Gastroesophageal sphincter (tissue), 4 donors: ENCODE measurements around the gene PXT1. TPM values are rescaled to one million over a fixed set of nuclear protein-coding genes. Genes with fewer than 3 reads are reported as not detected.

Source experiments
- ATAC-seq: fragments of 150-250 bp; one replicate; pipeline ENCODE4 v1.9.1; 2016; ENCODE audit warnings: mild to moderate bottlenecking, moderate library complexity
- H3K27ac ChIP-seq, 4 donors: fragments of 200-600 bp; sonication (generic) in 3 of 4; 1 replicate in 3 of 4; 2 replicates in 1 of 4; pipeline ENCODE4 v1.5.1; 2016 to 2019
- H3K27me3 ChIP-seq: fragments of 200-600 bp; sonication (generic); one replicate; pipeline ENCODE4 v1.5.1; 2019
- H3K36me3 ChIP-seq, 2 donors: fragments of 200-600 bp; sonication (generic); one replicate each; pipeline ENCODE4 v1.5.1; 2019; ENCODE audit warnings: control low read depth in 1 of 2
- H3K4me1 ChIP-seq, 3 donors: fragments of 200-600 bp; sonication (generic); 1 replicate in 2 of 3; 2 replicates in 1 of 3; pipeline ENCODE4 v1.5.1; 2016 to 2019; ENCODE audit warnings: control low read depth in 2 of 3
- H3K4me3 ChIP-seq, 2 donors: fragments of 200-600 bp; sonication (generic); one replicate each; pipeline ENCODE4 v1.5.1; 2019; ENCODE audit warnings: mild to moderate bottlenecking in 1 of 2, moderate library complexity in 1 of 2
- H3K9me3 ChIP-seq, 3 donors: fragments of 200-600 bp; sonication (generic); one replicate each; pipeline ENCODE4 v1.5.1; 2017 to 2019; ENCODE audit warnings: control low read depth in 2 of 3
- EP300 ChIP-seq: sonication (generic); formaldehyde crosslinking; IDR thresholded peaks from one replicate; pipeline ENCODE4 v1.6.1; 2017; ENCODE audit warnings: antibody characterized with exemption, mild to moderate bottlenecking
- POLR2A ChIP-seq, 2 donors: fragments of 450-650 bp; IDR thresholded peaks; one replicate each; pipeline ENCODE4 v1.6.1; 2017; ENCODE audit warnings: antibody characterized with exemption in 2 of 2, mild to moderate bottlenecking in 2 of 2, moderate library complexity in 1 of 2
- POLR2AphosphoS5 ChIP-seq: sonication (generic); formaldehyde crosslinking; IDR thresholded peaks from one replicate; pipeline ENCODE4 v1.6.1; 2017; ENCODE audit warnings: antibody characterized with exemption
- WGBS, 2 donors: methylation state at CpG; one replicate each; pipeline ENCODE4 v1.1.5; 2018; ENCODE audit warnings: low coverage in 1 of 2; 5-methylcytosine and 5-hydroxymethylcytosine counted together
- total RNA-seq, 4 donors: library from RNA; depleted of rRNA; stranded (reverse); fragments of >200 nt; gene quantifications; one replicate each; pipeline ENCODE4 v1.1.0, GENCODE V29; 2016
- TF ChIP-seq, protein P1 (sequence below), 4 experiments: fragments of 200-600 bp in 2 of 4; fragments of 450-650 bp in 2 of 4; sonication (generic) in 1 of 4; IDR thresholded peaks; one replicate each; pipeline ENCODE4 v1.5.1; 2017 to 2019; ENCODE audit warnings: antibody characterized with exemption in 4 of 4, mild to moderate bottlenecking in 2 of 4, moderate library complexity in 2 of 4

Gene PXT1
- total RNA-seq, 4 donors from 2014 or later, result 2.0 TPM; not detected in 3

DNA sequence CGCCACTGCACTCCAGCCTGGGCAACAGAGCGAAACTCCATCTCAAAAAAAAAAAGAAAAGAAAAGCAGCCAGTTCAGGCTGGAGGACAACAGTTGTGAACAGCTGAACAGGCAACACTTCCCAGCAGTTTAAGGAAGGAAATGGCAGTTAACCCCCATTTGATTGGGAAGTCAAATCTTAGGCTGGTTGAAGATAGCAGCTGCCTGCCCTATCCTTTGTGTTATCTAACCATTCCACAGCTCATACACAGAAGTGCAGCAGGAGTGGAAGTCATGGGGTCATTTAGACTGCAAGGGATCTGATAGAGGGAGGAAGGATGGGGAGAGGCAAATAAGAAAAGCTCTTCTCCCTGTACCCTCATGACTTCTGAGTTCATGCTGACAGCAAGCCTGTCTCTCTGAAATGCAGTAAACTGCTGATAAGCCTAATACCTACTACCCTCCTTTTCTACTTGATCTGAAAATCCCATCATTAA, 35.4 kb upstream of the PXT1 start:
- Histone ChIP-seq H3K27me3 (no peaks in the 10 kb centered on the region), H3K9me3 (no peaks in the 10 kb centered on the region), H3K36me3 (peaks cover 0 to 68% of the 10 kb centered on the region in 2 donors), H3K4me1 (no peaks in the 10 kb centered on the region), H3K27ac (no peak overlapping the region), H3K4me3 (no peak overlapping the region)
- WGBS, 2 donors, result 85 to 90% methylated on average over 2 of the region's 2 CpGs
- no peak for ATAC-seq
- no peak for TF ChIP-seq POLR2A (IDR thresholded peaks at IDR 0.05)
- no peak for TF ChIP-seq EP300
- TF ChIP-seq POLR2AphosphoS5, result no peak

DNA sequence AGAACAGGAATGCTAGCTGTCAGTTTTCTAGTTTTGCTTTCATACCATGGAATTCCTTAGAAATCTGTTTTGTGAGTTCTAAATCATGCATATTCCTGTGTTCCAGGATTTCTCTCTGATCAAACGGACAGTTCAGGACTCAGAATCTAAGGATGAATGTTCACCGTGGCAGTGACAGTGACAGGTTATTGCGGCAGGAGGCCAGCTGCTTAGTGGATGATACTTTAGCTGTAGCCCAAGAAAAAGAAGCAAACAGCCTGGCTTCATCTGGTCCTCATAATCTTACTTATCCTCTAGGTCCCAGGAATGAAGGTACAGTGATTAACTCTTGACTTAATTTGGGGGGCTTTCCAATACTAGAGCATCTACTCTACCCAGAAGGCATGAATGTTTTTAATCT, 27.3 kb upstream of the PXT1 start:
- 78 to 100% methylated on average over 3 of the region's 3 CpGs for WGBS, 2 donors
- Histone ChIP-seq H3K27ac (no peak overlapping the region), H3K9me3 (no peaks in the 10 kb centered on the region), H3K27me3 (no peaks in the 10 kb centered on the region), H3K4me1 (peaks cover 0 to 7% (median 0%) of the 10 kb centered on the region in 3 donors), H3K36me3 (peaks cover 0 to 42% of the 10 kb centered on the region in 2 donors), H3K4me3 (no peak overlapping the region)
- ATAC-seq, result no peak
- no peak for TF ChIP-seq EP300
- TF ChIP-seq POLR2AphosphoS5, result no peak
- TF ChIP-seq POLR2A (IDR thresholded peaks at IDR 0.05), result no peak
- TF ChIP-seq, protein P1, sequence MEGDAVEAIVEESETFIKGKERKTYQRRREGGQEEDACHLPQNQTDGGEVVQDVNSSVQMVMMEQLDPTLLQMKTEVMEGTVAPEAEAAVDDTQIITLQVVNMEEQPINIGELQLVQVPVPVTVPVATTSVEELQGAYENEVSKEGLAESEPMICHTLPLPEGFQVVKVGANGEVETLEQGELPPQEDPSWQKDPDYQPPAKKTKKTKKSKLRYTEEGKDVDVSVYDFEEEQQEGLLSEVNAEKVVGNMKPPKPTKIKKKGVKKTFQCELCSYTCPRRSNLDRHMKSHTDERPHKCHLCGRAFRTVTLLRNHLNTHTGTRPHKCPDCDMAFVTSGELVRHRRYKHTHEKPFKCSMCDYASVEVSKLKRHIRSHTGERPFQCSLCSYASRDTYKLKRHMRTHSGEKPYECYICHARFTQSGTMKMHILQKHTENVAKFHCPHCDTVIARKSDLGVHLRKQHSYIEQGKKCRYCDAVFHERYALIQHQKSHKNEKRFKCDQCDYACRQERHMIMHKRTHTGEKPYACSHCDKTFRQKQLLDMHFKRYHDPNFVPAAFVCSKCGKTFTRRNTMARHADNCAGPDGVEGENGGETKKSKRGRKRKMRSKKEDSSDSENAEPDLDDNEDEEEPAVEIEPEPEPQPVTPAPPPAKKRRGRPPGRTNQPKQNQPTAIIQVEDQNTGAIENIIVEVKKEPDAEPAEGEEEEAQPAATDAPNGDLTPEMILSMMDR (IDR thresholded peaks at IDR 0.05), result no peak

DNA sequence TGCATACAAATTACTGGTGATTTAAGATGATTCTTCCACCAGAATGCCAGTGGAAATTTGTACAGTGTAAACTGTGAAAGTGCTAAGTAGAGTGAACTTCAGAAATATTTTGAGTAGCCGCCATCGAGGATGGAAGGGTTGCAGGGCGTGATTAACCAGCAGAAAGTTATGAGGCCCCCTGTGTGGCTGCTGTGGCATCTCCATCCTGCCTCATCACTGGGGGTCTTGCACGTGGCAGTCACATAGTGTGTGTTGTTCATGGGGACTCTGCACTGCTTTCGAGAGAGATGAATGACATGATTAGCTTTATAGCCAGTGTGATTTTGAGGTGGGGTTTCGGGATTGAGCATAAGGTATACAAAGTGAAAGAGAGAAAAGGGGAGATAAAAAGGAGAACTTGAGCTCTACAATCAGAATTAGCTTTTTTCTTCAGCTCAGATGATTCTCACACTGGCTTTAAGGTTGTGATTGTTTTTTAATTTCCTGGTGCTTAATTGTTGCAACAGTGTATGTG, 26.6 kb upstream of the PXT1 start:
- peaks cover 0 to 36% of the 10 kb centered on the region in 2 donors for H3K36me3 ChIP-seq
- no peak overlapping the region for H3K4me3 ChIP-seq
- no peak overlapping the region for H3K27ac ChIP-seq
- 76 to 100% methylated on average over 2 to 6 of the region's 6 CpGs for WGBS, 2 donors
- no peaks in the 10 kb centered on the region for H3K9me3 ChIP-seq
- H3K4me1 ChIP-seq, result peaks cover 0 to 7% (median 0%) of the 10 kb centered on the region in 3 donors
- TF ChIP-seq EP300, result no peak
- TF ChIP-seq POLR2A (IDR thresholded peaks at IDR 0.05), result no peak
- TF ChIP-seq POLR2AphosphoS5, result no peak
- TF ChIP-seq, protein P1 (IDR thresholded peaks at IDR 0.05), result no peak
- ATAC-seq, result no peak
- no peaks in the 10 kb centered on the region for H3K27me3 ChIP-seq

DNA sequence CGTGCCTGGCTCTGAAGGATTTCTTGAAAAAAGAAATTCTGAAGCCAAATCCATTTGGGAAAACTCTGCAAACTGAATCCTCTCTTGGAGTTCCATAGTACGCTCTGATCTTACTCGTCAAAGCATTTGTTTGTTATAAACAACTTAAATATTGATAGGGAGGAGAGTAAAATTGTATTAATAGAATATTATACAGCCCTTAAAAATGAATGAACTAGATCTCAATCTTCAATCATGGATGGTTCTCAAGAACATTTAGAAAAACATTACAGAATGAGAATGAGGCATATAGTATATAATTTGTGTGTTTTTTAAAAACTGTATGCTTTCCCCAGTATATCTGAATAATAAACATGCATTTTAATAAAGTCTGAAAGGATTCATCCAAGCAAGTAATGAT, 25.0 kb upstream of the PXT1 start:
- H3K9me3 ChIP-seq, result no peaks in the 10 kb centered on the region
- no peak for ATAC-seq
- 98% methylated on average over 3 of the region's 3 CpGs; no CpG with 5 or more reads in 1 of the 2 donors for WGBS, 2 donors
- peaks cover 0 to 26% of the 10 kb centered on the region in 2 donors for H3K36me3 ChIP-seq
- H3K27ac ChIP-seq, result no peak overlapping the region
- H3K27me3 ChIP-seq, result no peaks in the 10 kb centered on the region
- peaks cover 0 to 7% (median 0%) of the 10 kb centered on the region in 3 donors for H3K4me1 ChIP-seq
- TF ChIP-seq, protein P1 (IDR thresholded peaks at IDR 0.05), result no peak
- TF ChIP-seq EP300 (no peak), POLR2AphosphoS5 (no peak), POLR2A (IDR thresholded peaks at IDR 0.05) (no peak)
- H3K4me3 ChIP-seq, result no peak overlapping the region

DNA sequence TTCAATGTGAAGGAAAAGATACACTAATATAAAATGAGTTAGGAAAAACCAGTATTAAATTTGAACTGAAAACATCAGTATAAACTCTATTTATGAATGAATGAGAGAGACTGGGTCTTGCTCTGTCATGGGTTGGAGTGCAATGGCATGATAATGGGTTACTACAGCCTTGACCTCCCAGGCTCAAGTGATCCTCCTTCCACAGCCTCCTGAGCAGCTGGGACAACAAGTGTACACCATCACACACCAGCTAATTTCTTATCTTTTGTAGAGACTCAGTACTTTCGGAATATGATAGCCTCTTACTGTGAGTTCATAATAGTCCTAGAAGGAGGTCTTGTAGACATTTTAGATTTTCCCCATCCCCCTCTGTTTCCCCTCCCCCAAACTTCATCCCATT, 21.6 kb upstream of the PXT1 start:
- no peak for ATAC-seq
- no peaks in the 10 kb centered on the region for H3K36me3 ChIP-seq
- 100% methylated on average over 1 of the region's 1 CpG; no CpG with 5 or more reads in 1 of the 2 donors for WGBS, 2 donors

More for the DNA sequence above, 21.6 kb upstream of the PXT1 start:
- no peak overlapping the region for H3K4me3 ChIP-seq
- no peaks in the 10 kb centered on the region for H3K27me3 ChIP-seq
- H3K9me3 ChIP-seq, result no peaks in the 10 kb centered on the region
- H3K27ac ChIP-seq, result no peak overlapping the region
- peaks cover 0 to 20% (median 0%) of the 10 kb centered on the region in 3 donors for H3K4me1 ChIP-seq
- TF ChIP-seq POLR2A (IDR thresholded peaks at IDR 0.05) (no peak), POLR2AphosphoS5 (no peak), EP300 (no peak)
- TF ChIP-seq, protein P1 (IDR thresholded peaks at IDR 0.05), result no peak
